ENCODE data around the gene ACTBL2.

DNA sequence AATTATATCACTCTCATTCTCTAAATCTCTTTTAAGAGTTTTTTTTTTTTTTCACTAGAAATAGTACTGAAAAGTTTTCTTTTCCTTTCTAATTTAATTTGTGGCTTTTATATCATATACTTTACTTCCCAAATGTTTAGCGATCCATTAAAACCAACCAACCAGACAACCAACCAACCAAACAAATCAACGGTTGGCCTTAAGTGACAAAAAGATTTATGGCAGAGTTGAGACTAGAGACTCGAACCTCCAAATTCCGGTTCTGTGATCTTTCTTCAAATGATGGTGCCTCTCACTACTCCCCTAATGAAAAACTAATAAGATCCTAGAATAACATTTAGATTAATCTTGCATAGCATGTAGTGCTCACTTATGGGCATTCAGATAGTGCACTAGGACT, 45.3 kb upstream of the ACTBL2 start:
- TF ChIP-seq, protein P1, sequence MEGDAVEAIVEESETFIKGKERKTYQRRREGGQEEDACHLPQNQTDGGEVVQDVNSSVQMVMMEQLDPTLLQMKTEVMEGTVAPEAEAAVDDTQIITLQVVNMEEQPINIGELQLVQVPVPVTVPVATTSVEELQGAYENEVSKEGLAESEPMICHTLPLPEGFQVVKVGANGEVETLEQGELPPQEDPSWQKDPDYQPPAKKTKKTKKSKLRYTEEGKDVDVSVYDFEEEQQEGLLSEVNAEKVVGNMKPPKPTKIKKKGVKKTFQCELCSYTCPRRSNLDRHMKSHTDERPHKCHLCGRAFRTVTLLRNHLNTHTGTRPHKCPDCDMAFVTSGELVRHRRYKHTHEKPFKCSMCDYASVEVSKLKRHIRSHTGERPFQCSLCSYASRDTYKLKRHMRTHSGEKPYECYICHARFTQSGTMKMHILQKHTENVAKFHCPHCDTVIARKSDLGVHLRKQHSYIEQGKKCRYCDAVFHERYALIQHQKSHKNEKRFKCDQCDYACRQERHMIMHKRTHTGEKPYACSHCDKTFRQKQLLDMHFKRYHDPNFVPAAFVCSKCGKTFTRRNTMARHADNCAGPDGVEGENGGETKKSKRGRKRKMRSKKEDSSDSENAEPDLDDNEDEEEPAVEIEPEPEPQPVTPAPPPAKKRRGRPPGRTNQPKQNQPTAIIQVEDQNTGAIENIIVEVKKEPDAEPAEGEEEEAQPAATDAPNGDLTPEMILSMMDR (CRISPR knock-in tag; IDR thresholded peaks at IDR 0.05) = no peak
- no peak for TF ChIP-seq RAD21 (CRISPR knock-in tag; IDR thresholded peaks at IDR 0.05)
- no peak for TF ChIP-seq ARNTL (CRISPR knock-in tag; IDR thresholded peaks at IDR 0.05)
- TF ChIP-seq ZBTB7B (CRISPR knock-in tag; IDR thresholded peaks at IDR 0.05) = no peak
- TF ChIP-seq NFE2L2 (IDR thresholded peaks at IDR 0.05; ENCODE audit: low read length) = no peak
- no peak for TF ChIP-seq ZKSCAN1 (IDR thresholded peaks at IDR 0.05; ENCODE audit: low read length)
- TF ChIP-seq, protein P2, sequence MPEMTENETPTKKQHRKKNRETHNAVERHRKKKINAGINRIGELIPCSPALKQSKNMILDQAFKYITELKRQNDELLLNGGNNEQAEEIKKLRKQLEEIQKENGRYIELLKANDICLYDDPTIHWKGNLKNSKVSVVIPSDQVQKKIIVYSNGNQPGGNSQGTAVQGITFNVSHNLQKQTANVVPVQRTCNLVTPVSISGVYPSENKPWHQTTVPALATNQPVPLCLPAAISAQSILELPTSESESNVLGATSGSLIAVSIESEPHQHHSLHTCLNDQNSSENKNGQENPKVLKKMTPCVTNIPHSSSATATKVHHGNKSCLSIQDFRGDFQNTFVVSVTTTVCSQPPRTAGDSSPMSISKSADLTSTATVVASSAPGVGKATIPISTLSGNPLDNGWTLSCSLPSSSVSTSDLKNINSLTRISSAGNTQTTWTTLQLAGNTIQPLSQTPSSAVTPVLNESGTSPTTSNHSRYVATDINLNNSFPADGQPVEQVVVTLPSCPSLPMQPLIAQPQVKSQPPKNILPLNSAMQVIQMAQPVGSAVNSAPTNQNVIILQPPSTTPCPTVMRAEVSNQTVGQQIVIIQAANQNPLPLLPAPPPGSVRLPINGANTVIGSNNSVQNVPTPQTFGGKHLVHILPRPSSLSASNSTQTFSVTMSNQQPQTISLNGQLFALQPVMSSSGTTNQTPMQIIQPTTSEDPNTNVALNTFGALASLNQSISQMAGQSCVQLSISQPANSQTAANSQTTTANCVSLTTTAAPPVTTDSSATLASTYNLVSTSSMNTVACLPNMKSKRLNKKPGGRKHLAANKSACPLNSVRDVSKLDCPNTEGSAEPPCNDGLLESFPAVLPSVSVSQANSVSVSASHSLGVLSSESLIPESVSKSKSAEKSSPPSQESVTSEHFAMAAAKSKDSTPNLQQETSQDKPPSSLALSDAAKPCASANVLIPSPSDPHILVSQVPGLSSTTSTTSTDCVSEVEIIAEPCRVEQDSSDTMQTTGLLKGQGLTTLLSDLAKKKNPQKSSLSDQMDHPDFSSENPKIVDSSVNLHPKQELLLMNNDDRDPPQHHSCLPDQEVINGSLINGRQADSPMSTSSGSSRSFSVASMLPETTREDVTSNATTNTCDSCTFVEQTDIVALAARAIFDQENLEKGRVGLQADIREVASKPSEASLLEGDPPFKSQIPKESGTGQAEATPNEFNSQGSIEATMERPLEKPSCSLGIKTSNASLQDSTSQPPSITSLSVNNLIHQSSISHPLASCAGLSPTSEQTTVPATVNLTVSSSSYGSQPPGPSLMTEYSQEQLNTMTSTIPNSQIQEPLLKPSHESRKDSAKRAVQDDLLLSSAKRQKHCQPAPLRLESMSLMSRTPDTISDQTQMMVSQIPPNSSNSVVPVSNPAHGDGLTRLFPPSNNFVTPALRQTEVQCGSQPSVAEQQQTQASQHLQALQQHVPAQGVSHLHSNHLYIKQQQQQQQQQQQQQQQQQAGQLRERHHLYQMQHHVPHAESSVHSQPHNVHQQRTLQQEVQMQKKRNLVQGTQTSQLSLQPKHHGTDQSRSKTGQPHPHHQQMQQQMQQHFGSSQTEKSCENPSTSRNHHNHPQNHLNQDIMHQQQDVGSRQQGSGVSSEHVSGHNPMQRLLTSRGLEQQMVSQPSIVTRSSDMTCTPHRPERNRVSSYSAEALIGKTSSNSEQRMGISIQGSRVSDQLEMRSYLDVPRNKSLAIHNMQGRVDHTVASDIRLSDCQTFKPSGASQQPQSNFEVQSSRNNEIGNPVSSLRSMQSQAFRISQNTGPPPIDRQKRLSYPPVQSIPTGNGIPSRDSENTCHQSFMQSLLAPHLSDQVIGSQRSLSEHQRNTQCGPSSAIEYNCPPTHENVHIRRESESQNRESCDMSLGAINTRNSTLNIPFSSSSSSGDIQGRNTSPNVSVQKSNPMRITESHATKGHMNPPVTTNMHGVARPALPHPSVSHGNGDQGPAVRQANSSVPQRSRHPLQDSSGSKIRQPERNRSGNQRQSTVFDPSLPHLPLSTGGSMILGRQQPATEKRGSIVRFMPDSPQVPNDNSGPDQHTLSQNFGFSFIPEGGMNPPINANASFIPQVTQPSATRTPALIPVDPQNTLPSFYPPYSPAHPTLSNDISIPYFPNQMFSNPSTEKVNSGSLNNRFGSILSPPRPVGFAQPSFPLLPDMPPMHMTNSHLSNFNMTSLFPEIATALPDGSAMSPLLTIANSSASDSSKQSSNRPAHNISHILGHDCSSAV (CRISPR knock-in tag; IDR thresholded peaks at IDR 0.05; ENCODE audit: borderline replicate concordance) = no peak
- no peak for TF ChIP-seq ZNF550 (CRISPR knock-in tag; IDR thresholded peaks at IDR 0.05; ENCODE audit: borderline replicate concordance)
- TF ChIP-seq TAF1 (CRISPR knock-in tag; IDR thresholded peaks at IDR 0.05) = no peak
- no peak for TF ChIP-seq ZNF335 (CRISPR knock-in tag; IDR thresholded peaks at IDR 0.05)
- no peak for TF ChIP-seq KLF16 (CRISPR knock-in tag; IDR thresholded peaks at IDR 0.05)

Data from HepG2 (cell line).